T-helper 2 cell treated with Interferon-gamma antibody and Interleukin-4, amounts not matched to agents 100 ng/mL and 5 ng/mL, for 36 hours (primary cell): Measurements from ENCODE around the gene VLDLR. TPM values are rescaled to one million over a fixed set of nuclear protein-coding genes. Genes with fewer than 3 reads are reported as not detected.

ENCODE experiments used
- intact Hi-C: fragments of 100-400 bp; cut with micrococcal nuclease; formaldehyde crosslinking; loops from one replicate; pipeline ENCODE4 v1.15.1; 2023
- total RNA-seq: library from RNA; stranded (reverse); gene quantifications from 2 replicates; pipeline ENCODE4 v1.2.3, GENCODE V29; 2022

Gene VLDLR
- total RNA-seq = 4.0 and 4.5 TPM in 2 replicates

GRCh38 chr9:2621722-2622460 is at the start of gene VLDLR:
Gene VLDLR, plus strand, starts transcription at chr9:2621787. Its CDS starts 403 bp downstream, at chr9:2622190.
- intact Hi-C loops = loop anchor here (1.0 to 10.0 kb wide), 5 partner anchors 33 to 605 kb away; partner anchors contain the start of genes PUM3 and SMARCA2

DNA sequence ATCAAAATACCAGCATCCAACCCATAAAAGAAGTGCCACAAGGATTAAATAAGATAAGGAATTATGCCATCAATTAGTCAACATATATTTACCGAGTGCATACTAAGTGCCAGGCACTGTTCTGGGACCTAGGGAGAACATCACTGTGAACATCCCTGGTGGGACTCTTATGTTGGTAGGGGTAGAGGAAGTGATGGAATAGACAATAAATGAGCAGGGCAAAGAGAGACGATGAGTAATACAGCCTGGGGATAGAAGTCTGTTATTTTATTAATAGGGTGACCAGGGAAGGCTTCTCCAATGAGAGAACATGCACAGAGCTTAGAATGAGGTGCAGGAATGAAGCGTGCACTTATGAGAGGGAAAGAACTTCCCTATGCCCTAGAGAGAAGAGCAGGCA is 47.4 kb upstream of the VLDLR start:
- intact Hi-C loops = no loop called here

- intact Hi-C loops = no loop called here
These were observed 45.0 kb upstream of the VLDLR start for GRCh38 chr9:2576631-2577030.

GRCh38 chr9:2583308-2584013 is 38.1 kb upstream of the VLDLR start:
- intact Hi-C loops = no loop called here

GRCh38 chr9:2591967-2592366 is 29.6 kb upstream of the VLDLR start:
- intact Hi-C loops = no loop called here

- intact Hi-C loops = no loop called here
These were observed 27.8 kb upstream of the VLDLR start for GRCh38 chr9:2593744-2594143.

DNA sequence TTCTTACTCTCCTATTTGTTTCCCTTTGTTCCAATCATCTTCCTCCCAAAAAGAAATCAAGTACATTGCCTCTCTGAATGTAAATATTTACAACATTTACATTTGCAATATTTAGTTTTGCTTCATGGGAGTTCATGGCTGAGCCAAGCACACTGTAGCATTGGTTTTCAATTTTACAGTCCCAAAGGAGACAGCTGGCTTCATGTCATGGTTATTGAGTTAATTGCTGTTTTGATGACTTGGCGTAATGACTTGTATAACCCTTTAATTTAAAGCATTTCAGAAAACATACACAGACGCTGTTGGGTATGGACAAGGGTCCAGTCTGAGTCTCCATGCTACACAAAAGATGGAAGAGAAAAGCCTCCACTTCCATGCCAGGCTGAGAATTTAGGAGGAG is 25.6 kb upstream of the VLDLR start:
- intact Hi-C loops = no loop called here

GRCh38 chr9:2597483-2597882 is 24.1 kb upstream of the VLDLR start:
- intact Hi-C loops = no loop called here

DNA sequence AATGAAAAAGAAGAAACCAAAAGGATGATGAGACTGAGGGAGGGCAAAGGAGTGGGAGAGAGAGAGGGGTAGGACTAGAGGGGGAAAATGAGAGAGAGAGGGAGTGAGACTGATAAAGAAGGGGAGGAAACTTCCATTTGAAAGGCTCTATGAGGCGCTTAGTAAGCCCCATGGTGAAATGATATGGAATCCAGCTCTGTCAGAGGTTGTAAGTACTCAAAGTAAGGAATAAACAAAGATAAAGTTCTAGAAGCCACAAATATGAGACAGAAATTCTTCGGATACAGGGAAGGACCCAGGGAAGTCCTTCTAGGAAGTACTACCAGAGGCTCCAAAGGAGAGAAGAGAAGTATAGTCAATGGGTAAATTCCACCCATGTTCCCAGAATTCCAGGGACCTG is 21.7 kb upstream of the VLDLR start:
- intact Hi-C loops = no loop called here

DNA sequence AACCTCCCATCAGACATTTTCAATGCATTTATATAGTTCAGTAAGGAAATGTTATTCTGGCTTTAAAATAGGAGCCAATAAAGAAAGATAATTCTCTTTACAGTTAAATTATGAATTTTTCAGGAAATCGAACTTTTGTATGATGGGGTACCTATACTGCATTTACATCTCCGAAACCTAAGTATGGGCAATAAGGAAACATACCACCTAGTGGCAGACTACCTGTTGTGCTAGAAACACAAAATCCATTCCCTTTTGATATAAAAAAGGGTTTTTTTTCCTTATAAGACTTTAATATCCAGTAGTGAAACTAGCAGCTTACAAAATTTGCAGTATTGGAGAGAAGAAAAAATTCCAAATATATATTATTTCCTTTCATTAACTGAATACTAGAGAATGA is 21.3 kb upstream of the VLDLR start:
- intact Hi-C loops = no loop called here

DNA sequence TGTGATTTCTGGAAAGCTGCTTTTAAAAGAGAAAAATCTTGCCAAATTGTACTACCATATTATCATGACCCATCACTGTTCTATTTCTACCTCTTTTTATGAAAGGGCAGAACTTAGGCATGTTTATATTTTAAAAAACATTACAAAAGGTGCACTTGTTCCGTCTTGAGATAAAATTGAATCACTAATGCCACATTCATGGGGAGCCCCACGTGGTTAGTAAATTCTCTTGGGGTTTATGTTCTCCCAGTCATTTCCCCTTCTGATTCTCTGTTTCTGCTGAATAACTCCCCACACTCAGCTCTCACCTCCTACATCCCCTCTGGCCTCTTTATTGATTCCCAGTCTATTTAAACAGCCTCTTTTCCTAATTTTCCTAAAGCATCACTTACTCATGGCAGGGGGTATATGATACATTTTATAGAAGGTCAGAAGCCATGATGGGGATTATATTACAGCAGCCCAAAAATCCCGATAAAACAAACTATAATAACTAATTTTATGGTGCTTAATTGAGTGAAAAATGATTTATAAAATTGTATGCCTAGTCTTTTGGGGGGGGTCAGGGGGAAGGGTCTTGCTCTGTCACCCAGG is 19.7 kb upstream of the VLDLR start:
- intact Hi-C loops = no loop called here

GRCh38 chr9:2602704-2603116 is 18.9 kb upstream of the VLDLR start:
- intact Hi-C loops = no loop called here

GRCh38 chr9:2603621-2604020 is 18.0 kb upstream of the VLDLR start:
- intact Hi-C loops = no loop called here

DNA sequence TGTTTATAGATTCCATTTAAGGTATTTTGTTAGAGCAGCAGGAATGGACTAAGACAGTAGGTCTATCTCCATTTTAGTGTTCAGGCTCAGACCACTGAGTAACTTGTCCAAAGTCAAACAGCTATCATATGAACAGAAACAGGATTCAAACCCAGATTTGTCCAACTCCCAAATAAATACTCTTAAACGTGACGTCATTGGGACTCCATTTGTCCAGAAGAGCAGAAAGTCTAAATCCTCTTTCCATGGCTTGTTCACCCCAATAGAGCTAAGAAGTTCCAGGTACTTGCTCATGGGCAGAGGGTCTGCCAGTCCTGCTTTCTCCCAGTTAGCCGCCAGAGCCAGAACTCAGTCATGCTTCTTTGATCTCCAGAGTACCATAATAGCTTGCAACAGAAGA is 16.3 kb upstream of the VLDLR start:
- intact Hi-C loops = no loop called here

DNA sequence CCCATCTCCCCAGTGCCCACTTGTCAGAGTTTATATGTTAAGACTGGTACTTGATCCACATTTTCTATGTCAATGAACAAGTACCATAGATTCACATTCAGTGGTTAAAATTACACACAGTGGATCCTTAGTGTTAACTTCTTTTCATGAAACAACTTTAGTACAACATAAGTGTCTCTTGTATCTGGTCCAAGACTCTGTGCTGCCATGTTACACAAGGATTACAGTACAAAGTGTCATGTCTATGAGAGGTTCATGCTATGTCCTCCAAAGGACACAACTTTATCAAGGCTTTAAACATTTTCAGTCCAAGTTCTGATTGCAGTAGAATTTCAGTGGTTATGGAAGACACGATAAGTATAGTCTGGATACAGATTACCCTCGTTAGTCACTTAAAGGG is 13.3 kb upstream of the VLDLR start:
- intact Hi-C loops = no loop called here

DNA sequence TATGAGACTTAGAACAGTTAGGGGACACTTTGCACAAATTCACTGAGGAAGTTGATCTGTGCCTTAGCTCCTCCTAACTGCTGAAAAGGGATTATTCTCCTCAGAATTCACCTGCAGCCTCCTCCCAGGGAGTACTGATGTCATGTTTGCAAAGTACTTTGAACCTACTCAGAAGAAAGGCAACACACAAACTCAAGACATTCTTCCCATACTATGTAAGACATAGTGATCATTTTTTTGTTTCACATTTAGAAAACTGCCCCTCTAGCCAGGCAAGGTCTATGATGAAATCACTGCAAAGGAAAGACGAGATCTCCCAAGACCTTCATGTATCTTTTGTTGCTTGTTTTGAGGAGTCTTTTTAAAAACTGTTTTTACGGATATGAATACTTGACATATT is 10.6 kb upstream of the VLDLR start:
- intact Hi-C loops = no loop called here

GRCh38 chr9:2611961-2612360 is 9.6 kb upstream of the VLDLR start:
- intact Hi-C loops = no loop called here

GRCh38 chr9:2613730-2614271 is 7.8 kb upstream of the VLDLR start:
- intact Hi-C loops = no loop called here

DNA sequence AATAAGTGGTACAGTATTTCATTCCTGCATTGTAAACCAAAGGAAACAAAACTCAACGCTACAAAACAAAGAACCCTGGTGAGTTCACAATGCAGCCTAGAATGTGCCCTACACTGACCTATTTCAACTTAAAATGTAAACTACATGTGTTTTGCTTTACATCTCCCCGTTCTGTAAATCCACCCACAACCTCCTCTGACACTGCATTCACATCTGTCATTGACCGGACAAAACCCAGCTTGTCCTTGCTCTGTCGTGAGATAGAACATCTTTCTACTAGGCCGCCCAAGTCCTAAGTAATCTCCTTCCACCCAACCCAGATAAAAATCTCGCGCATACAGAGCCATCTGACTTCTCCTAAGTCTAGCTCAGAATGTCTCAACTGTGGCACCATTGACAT is 6.1 kb upstream of the VLDLR start:
- intact Hi-C loops = no loop called here

DNA sequence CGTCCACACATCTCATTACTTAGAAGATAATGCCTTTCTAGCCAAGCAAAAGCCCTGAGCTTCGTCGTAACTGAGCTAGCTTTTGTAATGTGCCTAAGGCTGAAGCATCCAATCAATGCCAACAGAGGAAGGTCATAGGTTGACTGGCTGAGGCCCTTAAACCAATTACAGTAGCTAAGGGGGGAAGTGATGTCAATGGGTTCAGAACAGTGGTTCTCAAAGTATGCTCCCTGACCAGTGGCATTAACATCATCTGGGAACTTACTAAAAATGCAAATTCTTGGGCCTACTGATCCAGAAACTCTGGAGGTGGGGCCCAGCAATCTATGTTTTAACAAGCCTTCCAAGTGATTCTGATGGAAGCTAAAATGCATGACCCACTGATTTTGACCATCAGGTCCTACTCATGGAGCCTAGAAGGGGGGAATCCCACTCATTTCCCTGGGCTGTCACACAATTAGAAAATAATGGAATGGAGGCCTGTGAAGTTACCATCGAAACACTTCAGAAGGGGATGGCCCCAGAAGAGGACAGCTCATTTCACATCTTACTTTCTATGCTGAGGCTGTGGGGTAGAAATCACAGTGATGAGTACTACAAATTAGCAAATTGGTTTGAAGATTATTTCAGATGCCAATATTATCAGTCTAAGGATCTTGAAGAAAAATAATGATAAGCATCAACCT is 4.8 kb upstream of the VLDLR start:
- intact Hi-C loops = no loop called here

GRCh38 chr9:2618289-2618688 is 3.3 kb upstream of the VLDLR start:
- intact Hi-C loops = no loop called here
